Epithelial cell of proximal tubule (primary cell): ENCODE data around the gene INPP5D. TPM values are rescaled to one million over a fixed set of nuclear protein-coding genes. Genes with fewer than 3 reads are reported as not detected.

Experiments used
- DNase-seq: peaks from one replicate; pipeline ENCODE4 v3.0.0-alpha.2; 2011; ENCODE audit warnings: low read depth
- H3K4me3 ChIP-seq: 2 replicates; pipeline ENCODE4 v1.5.1; 2011; ENCODE audit warnings: low read depth, mild to moderate bottlenecking, low read length
- total RNA-seq: library from RNA; depleted of rRNA; stranded (reverse); fragments of >200 nt; gene quantifications from 2 replicates; pipeline ENCODE4 v1.2.3, GENCODE V29; 2015
- TF ChIP-seq, protein P1 (sequence below): conservative IDR thresholded peaks from 2 replicates; pipeline ENCODE4 v1.5.1; 2012; ENCODE audit warnings: low read depth, mild to moderate bottlenecking, low read length

Gene INPP5D
- total RNA-seq, 1 donor from 2014 or later = 1.8 TPM

DNA sequence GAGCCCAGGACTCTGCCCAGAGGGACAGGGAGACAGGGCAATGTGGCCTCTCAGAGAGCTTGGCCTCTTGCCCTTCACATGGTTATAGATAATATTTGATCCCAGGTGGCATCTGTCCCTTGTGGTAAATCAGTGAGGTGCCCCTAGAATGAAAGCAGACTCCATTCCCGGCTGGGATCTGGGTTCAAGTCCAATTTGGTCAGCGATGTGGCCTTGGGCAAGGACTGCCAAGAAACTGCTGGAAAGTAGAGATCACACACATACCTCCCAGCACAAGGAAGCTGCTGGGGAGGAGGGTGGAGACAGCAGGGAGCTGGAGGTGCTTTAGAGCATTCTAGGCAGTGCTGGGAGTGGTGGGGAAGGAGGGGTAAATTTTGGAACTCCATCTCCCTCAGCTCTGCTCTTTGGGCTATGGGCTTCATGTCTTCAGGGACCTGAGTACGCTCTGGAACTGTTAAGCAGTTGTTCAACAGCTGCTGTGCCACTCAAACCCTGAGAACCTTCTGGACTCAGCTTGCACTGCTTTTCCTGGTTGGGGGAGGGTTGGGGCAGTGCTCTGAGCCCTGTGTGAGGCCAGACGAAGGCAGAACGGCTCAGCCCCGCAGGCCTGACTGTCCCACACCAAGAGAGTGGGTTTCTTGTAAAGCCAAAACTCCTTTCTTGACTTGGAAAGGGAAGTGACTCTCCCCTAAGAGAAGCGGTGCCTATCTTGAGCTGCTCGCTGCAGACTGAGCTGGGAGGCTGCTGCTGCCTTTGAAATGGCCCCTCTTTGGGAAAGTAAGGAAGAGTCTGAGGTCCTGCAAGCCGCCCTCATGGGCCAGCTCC lies 23.0 kb downstream of the INPP5D start:
- H3K4me3 ChIP-seq = no peak overlapping the region
- DNase-seq = no peak
- TF ChIP-seq, protein P1, sequence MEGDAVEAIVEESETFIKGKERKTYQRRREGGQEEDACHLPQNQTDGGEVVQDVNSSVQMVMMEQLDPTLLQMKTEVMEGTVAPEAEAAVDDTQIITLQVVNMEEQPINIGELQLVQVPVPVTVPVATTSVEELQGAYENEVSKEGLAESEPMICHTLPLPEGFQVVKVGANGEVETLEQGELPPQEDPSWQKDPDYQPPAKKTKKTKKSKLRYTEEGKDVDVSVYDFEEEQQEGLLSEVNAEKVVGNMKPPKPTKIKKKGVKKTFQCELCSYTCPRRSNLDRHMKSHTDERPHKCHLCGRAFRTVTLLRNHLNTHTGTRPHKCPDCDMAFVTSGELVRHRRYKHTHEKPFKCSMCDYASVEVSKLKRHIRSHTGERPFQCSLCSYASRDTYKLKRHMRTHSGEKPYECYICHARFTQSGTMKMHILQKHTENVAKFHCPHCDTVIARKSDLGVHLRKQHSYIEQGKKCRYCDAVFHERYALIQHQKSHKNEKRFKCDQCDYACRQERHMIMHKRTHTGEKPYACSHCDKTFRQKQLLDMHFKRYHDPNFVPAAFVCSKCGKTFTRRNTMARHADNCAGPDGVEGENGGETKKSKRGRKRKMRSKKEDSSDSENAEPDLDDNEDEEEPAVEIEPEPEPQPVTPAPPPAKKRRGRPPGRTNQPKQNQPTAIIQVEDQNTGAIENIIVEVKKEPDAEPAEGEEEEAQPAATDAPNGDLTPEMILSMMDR = no peak

DNA sequence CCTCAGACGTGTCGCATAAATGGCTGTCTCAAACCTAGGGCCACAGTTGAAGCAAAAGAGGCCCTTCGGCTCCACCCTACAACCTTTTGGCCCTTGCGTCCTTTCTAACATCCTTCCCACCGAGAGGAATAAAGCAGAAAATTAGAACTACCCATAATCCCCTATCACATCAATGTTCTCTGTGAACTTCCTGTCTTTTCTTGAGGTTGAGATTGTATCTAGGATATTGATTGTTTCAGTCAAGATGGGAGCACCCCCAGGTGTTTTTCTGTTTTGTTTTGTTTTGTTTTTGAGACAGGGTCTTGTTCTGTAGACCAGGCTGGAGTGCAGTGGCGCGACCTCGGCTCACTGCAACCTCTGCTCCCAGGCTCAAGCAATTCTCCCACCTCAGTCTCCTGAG lies 23.6 kb downstream of the INPP5D start:
- TF ChIP-seq, protein P1 = no peak
- no peak for DNase-seq

DNA sequence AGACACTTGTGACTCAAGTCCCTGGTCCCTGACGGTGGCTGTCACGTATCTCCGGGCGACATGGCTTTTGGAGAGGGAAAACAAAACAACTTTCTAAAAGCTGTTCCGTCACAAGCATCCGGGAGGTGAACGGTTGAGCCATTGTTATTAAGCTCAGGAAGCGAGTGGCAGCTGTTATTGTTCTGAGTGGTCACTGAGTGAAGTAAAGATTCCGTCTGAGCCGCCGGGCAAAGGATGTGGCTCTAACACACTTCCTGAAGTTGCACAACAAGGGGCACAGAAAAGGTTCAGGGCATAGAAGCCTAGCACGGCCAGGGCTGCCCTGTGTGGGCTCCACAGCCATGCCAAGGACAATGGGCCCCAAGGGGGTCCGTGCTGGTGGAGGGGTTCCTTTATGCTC lies 24.3 kb downstream of the INPP5D start:
- TF ChIP-seq, protein P1 = no peak
- no peak overlapping the region for H3K4me3 ChIP-seq
- no peak for DNase-seq

More for the DNA sequence above, 23.6 kb downstream of the INPP5D start:
- no peak overlapping the region for H3K4me3 ChIP-seq

DNA sequence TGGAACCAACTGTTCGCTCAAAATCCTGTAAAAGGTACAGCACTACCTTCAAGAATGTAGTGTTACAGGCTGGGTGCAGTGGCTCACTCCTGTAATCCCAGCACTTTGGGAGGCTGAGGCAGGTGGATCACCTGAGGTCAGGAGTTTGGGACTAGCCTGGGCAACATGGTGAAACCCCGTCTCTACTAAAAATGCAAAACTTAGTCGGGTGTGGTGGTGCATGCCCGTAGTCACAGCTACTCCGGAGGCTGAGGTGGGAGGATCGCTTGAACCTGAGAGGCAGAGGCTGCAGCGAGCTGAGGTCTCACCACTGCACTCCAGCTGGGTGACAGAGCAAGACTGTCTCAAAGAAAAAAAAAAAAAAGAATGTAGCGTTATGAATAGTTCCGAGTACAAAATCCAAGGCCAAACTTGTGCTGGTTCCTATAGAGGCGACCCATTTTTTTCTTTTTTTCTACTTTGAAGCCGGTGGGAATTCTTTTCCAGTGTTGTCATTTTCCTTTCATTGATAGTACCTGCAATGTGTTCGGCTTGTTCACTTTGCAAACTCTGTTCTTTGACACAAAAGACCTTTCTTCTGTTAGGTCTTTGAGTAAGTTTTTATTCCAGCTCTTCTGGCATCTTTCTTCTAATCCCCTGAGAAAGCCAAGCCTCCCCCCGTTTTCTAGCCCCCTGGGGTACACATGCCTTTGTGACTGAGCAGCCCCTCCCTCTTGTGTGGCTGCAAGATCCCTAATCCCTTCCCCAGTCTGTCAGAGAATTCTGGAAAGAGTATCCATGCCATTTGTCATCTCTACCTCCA lies 25.1 kb downstream of the INPP5D start:
- no peak overlapping the region for H3K4me3 ChIP-seq
- DNase-seq = no peak
- TF ChIP-seq, protein P1 = no peak

DNA sequence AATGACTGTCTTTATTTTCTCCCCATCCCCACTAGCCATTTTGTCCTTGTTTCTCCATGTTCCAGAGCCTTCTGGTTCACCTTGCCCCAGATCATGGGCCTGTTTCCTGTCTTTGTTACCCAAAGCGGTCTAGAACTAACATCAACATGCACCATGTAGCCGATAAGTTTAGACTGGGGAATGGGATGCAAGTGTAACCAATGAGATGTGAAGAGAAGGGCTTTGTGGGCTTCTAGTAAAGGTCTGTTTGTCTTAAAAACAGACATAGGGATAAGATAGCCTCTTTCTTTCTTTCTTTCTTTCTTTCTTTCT lies 25.7 kb downstream of the INPP5D start:
- no peak overlapping the region for H3K4me3 ChIP-seq
- TF ChIP-seq, protein P1 = no peak
- DNase-seq = no peak

DNA sequence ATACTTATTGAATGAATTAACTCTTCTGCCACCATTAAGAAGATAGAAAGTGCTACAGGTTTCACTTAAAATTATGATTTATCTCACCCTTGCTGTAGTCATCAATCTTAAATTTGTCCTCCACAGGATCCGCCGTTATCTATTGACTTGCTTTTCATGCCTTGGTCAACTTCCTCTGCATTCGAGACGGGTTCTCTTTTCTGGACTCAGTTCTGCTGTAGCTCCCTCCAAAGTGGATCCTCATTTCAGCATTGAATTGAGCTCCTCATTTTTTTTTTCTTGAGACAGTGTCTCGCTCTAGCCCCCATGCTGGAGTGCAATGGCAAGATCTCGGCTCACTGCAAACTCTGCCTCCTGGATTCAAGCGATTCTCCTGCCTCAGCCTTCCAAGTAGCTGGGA lies 27.6 kb downstream of the INPP5D start:
- TF ChIP-seq, protein P1 = no peak
- no peak for DNase-seq
- H3K4me3 ChIP-seq = no peak overlapping the region
